PC-3 (cell line): ENCODE data around the gene XPNPEP3.

Experiments used
- EZH2phosphoT487 ChIP-seq: fragments of 300-600 bp; sonication (generic); IDR thresholded peaks from 2 replicates; pipeline ENCODE4 v1.6.1; 2018; ENCODE audit warnings: mild to moderate bottlenecking, antibody characterized with exemption, low read length, borderline replicate concordance
- TF ChIP-seq, protein P1 (sequence below): fragments of 300-600 bp; sonication (generic); conservative IDR thresholded peaks from 2 replicates; pipeline ENCODE4 v1.5.1; 2017; ENCODE audit warnings: antibody characterized with exemption, low read depth, mild to moderate bottlenecking, low read length

DNA sequence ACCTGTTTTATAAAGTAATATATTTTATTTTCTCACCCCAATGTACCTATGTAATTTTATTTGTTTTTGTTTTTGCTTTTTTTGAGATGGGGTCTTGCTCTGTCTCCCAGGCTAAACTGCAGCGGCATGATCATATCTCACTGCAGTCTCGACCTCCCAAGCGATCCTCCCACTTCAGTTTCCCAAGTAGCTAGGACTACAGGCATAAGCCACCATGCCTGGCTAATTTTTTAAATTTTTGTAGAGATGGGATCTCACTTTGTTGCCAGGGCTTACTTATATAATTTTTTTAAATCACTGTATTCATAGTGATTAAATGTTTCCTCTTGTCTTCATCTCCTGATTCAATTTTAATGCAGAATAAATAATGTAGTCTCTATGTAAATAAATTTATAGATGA lies 18.2 kb downstream of the XPNPEP3 start:
- TF ChIP-seq, protein P1, sequence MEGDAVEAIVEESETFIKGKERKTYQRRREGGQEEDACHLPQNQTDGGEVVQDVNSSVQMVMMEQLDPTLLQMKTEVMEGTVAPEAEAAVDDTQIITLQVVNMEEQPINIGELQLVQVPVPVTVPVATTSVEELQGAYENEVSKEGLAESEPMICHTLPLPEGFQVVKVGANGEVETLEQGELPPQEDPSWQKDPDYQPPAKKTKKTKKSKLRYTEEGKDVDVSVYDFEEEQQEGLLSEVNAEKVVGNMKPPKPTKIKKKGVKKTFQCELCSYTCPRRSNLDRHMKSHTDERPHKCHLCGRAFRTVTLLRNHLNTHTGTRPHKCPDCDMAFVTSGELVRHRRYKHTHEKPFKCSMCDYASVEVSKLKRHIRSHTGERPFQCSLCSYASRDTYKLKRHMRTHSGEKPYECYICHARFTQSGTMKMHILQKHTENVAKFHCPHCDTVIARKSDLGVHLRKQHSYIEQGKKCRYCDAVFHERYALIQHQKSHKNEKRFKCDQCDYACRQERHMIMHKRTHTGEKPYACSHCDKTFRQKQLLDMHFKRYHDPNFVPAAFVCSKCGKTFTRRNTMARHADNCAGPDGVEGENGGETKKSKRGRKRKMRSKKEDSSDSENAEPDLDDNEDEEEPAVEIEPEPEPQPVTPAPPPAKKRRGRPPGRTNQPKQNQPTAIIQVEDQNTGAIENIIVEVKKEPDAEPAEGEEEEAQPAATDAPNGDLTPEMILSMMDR = no peak
- TF ChIP-seq EZH2phosphoT487 = no peak
